BJ (cell line): Measurements from ENCODE around the gene VAMP1. TPM values are rescaled to one million over a fixed set of nuclear protein-coding genes. Genes with fewer than 3 reads are reported as not detected.

ENCODE experiments used
- CTCF ChIA-PET: fragments of 350-600 bp; formaldehyde crosslinking; extraction: SDS; loops from one replicate; lab custom pipeline; 2021; ENCODE audit warnings: antibody characterized with exemption, inconsistent platforms; lab: Yijun Ruan, JAX
- POLR2A ChIA-PET: fragments of 300-600 bp; sonication (Branson Sonifier 250); formaldehyde crosslinking; extraction: SDS; loops from one replicate; lab custom pipeline; 2021; ENCODE audit warnings: antibody characterized with exemption; lab: Charles Lee
- DNase-seq: peaks from one replicate; pipeline ENCODE4 v3.0.0-alpha.2; 2011; ENCODE audit warnings: low read depth
- H3K27me3 ChIP-seq: 2 replicates; pipeline ENCODE4 v1.6.0; 2011; ENCODE audit warnings: low read length; ENCODE audit not compliant: control insufficient read depth, insufficient read depth
- H3K36me3 ChIP-seq: 2 replicates; pipeline ENCODE4 v1.5.1; 2011; ENCODE audit warnings: low read length; ENCODE audit not compliant: control insufficient read depth, insufficient read depth
- H3K4me3 ChIP-seq: 2 replicates; pipeline ENCODE4 v1.5.1; 2011; ENCODE audit warnings: low read depth, mild to moderate bottlenecking, control low read depth, low read length
- polyA plus RNA-seq: library from polyadenylated mRNA; depleted of rRNA; stranded (reverse); fragments of >200 nt; gene quantifications from 2 replicates; pipeline ENCODE4 v1.2.3, GENCODE V29; 2011; rRNA removed
- TF ChIP-seq, protein P1 (sequence below): IDR thresholded peaks from 2 replicates; pipeline ENCODE4 v1.5.1; 2011; ENCODE audit warnings: low read depth, mild to moderate bottlenecking, control low read depth, inconsistent platforms, low read length, moderate library complexity; ENCODE audit not compliant: insufficient read depth

Gene VAMP1
- polyA plus RNA-seq, 1 experiment = 23.3 TPM

DNA sequence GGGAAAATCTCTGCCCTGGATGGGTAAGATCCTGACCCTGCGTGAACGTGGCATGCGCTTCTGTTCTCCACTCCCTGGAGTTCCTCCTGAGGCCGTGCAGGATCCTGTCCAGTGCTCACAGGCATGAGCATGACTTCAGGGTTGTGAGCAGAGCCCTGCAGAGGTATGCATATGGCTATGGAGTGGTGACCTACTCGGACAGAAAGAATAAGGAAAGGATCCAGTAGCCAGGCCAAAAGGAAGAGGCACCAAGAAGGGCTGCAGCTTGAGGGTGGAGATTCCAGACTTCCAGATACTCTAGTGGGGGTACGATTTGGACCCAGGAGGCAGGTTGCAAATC lies 46.5 kb downstream of the VAMP1 start:
- POLR2A ChIA-PET = no interaction called here
- H3K4me3 ChIP-seq = no peak overlapping the region
- TF ChIP-seq, protein P1, sequence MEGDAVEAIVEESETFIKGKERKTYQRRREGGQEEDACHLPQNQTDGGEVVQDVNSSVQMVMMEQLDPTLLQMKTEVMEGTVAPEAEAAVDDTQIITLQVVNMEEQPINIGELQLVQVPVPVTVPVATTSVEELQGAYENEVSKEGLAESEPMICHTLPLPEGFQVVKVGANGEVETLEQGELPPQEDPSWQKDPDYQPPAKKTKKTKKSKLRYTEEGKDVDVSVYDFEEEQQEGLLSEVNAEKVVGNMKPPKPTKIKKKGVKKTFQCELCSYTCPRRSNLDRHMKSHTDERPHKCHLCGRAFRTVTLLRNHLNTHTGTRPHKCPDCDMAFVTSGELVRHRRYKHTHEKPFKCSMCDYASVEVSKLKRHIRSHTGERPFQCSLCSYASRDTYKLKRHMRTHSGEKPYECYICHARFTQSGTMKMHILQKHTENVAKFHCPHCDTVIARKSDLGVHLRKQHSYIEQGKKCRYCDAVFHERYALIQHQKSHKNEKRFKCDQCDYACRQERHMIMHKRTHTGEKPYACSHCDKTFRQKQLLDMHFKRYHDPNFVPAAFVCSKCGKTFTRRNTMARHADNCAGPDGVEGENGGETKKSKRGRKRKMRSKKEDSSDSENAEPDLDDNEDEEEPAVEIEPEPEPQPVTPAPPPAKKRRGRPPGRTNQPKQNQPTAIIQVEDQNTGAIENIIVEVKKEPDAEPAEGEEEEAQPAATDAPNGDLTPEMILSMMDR = no peak
- CTCF ChIA-PET = interaction anchor here (0.6 to 5.2 kb wide), 24 partner anchors 10 to 311 kb away, joined by 3 to 62 read pairs (median 5); partner anchors contain the start of gene VAMP1
- no peaks in the 10 kb centered on the region for H3K36me3 ChIP-seq
- no peak for DNase-seq
- H3K27me3 ChIP-seq = no peaks in the 10 kb centered on the region

DNA sequence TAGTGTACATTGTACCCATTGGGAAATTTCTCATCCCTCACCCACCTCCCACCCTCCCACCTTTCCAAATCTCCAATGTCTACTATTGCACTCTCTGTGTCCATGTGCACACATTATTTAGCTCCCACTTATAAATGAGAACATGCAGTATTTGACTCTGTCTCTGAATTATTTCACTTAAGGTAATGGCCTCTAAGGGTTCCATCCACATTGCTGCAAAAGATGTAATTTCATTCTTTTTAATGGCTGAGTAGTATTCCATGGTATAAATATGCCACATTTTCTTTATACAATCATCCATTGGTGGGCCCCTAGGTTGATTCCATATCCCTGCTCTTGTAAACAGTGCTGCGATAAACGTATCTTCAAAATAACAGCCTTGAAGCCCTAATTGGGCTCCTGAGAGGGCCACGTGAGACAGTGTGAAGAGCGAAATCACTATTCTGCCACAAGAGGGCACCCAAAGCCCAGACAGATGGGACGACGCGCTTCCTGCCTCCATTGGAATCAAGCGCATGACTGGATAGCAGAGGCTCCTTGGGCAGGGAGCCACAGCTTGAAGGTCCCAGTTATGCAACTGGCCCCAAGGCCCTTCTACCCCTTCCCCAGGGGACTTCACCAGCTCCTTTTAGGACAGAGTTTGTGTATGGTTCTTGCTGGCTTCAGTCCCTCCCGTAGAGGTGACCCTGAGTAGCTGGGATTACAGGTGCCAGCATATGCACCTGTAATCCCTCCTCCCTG lies 47.0 kb downstream of the VAMP1 start:
- no peaks in the 10 kb centered on the region for H3K36me3 ChIP-seq
- CTCF ChIA-PET = interaction anchor here (0.6 to 5.2 kb wide), 25 partner anchors 10 to 312 kb away, joined by 3 to 62 read pairs (median 5); partner anchors contain the start of gene VAMP1
- TF ChIP-seq, protein P1 = peak; percentile 81
- no peaks in the 10 kb centered on the region for H3K27me3 ChIP-seq
- H3K4me3 ChIP-seq = no peak overlapping the region
- POLR2A ChIA-PET = no interaction called here
- peak; percentile 60 for DNase-seq

DNA sequence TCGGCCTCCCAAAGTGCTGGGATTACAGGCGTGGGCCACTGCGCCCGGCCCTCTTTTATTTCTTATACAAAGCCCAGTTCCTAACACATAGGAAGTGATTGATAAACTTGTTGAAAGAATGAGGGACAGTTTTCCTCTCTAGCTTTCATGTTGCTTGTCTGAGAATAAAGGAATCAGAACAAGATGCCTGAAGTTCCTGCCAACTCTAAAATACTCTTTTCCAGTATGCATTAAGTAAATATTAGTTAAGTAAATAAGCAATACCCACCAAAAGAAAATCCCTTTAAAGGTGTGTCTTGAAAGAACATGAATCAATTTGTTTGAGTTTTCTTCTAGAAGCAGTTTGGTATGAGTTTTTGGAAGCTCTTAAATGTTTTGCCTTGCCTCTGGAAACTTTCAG lies 50.1 kb downstream of the VAMP1 start:
- CTCF ChIA-PET = interaction anchor here (1.7 kb wide), 1 partner anchor 81 kb away, joined by 3 read pairs; no protein-coding TSS in a partner anchor
- Histone ChIP-seq H3K36me3 (no peaks in the 10 kb centered on the region), H3K27me3 (no peaks in the 10 kb centered on the region), H3K4me3 (no peak overlapping the region)
- POLR2A ChIA-PET = no interaction called here
- no peak for DNase-seq
- TF ChIP-seq, protein P1 = no peak

DNA sequence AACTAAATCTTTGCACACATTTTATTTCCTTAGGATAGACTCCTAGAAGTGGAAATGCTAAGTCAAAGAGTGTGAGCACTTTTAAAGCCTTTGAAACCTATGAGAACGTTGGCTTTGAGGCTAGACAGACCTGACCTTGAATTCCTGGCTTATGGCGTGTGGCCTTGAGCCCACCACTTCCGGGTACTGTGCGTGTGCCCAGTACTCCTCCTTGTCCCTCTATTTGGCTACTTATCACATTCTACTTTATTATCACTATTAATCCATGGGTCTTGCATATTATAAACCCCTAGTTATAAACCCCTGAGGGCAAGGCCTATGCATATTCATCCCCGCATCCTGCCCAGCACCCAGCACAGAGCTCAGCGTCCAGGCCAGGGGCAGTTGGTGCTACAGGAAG lies 51.7 kb downstream of the VAMP1 start:
- Histone ChIP-seq H3K4me3 (no peak overlapping the region), H3K27me3 (no peaks in the 10 kb centered on the region), H3K36me3 (no peaks in the 10 kb centered on the region)
- ChIA-PET POLR2A (no interaction called here), CTCF (interaction anchor here (2.5 kb wide), 1 partner anchor 47 kb away, joined by 12 read pairs; no protein-coding TSS in a partner anchor)
- TF ChIP-seq, protein P1 = no peak
- no peak for DNase-seq

DNA sequence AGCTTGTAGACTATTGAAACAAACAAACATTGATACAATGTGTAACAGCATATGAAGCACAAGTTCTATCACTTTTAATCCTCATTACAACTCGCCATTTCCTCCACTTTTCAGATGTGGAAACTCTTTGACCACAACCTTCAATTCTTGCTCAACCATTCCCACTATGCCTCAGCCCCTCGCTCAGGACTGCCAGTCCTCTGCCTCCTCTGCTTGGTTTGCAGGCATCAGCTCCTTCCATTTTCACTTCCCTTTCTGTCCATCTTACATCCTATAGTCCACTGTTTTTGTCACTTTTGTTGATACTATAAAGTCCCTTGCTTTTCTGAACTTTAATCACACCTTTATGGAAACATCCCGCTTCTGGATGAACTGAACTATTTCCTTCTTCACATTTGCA lies 53.9 kb downstream of the VAMP1 start:
- no peak for DNase-seq
- ChIA-PET POLR2A (interaction anchor here (0.5 kb wide), 1 partner anchor 86 kb away, joined by 3 read pairs; no protein-coding TSS in a partner anchor), CTCF (interaction anchor here (1.0 kb wide), 1 partner anchor 46 kb away, joined by 3 read pairs; no protein-coding TSS in a partner anchor)
- Histone ChIP-seq H3K36me3 (no peaks in the 10 kb centered on the region), H3K27me3 (no peaks in the 10 kb centered on the region), H3K4me3 (no peak overlapping the region)
- TF ChIP-seq, protein P1 = no peak

Other genes starting within 250 kb of the VAMP1 start
- 0.10 TPM in 1 of 2 replicates, not detected in the other for gene PLEKHG6, start 160.0 kb downstream of the VAMP1 start, polyA plus RNA-seq
- 170 and 217 TPM in 2 replicates for gene TNFRSF1A, start 128.6 kb downstream of the VAMP1 start, polyA plus RNA-seq
- gene SCNN1A, start 95.1 kb downstream of the VAMP1 start, polyA plus RNA-seq = 0.18 and 0.36 TPM in 2 replicates
- 23.4 and 67.2 TPM in 2 replicates for gene LTBR, start 86.5 kb downstream of the VAMP1 start, polyA plus RNA-seq
- 0.15 TPM in 1 of 2 replicates, not detected in the other for gene CD27, start 25.7 kb downstream of the VAMP1 start, polyA plus RNA-seq
- gene TAPBPL, start 18.6 kb downstream of the VAMP1 start, polyA plus RNA-seq = 13.6 and 25.8 TPM in 2 replicates
- 53.4 and 117 TPM in 2 replicates for gene MRPL51, start 22.6 kb upstream of the VAMP1 start, polyA plus RNA-seq
- gene NCAPD2, start 23.4 kb upstream of the VAMP1 start, polyA plus RNA-seq = 55.8 and 65.6 TPM in 2 replicates
- 12,114 and 18,709 TPM in 2 replicates for gene GAPDH, start 63.8 kb upstream of the VAMP1 start, polyA plus RNA-seq
- gene IFFO1, start 85.4 kb upstream of the VAMP1 start, polyA plus RNA-seq = 19.6 and 31.9 TPM in 2 replicates
- 28.4 and 32.6 TPM in 2 replicates for gene NOP2, start 97.6 kb upstream of the VAMP1 start, polyA plus RNA-seq
- 69.8 and 87.6 TPM in 2 replicates for gene CHD4, start 136.7 kb upstream of the VAMP1 start, polyA plus RNA-seq
- gene LPAR5, start 165.3 kb upstream of the VAMP1 start, polyA plus RNA-seq = 0.05 TPM in 1 of 2 replicates, not detected in the other
- gene ACRBP, start 176.8 kb upstream of the VAMP1 start, polyA plus RNA-seq = 0.17 and 0.40 TPM in 2 replicates
- gene ING4, start 192.4 kb upstream of the VAMP1 start, polyA plus RNA-seq = 43.0 and 61.0 TPM in 2 replicates
- 38.8 and 57.0 TPM in 2 replicates for gene ZNF384, start 218.7 kb upstream of the VAMP1 start, polyA plus RNA-seq
- gene PIANP, start 230.1 kb upstream of the VAMP1 start, polyA plus RNA-seq = 0.44 and 0.59 TPM in 2 replicates